Glutamatergic neuron (in vitro differentiated cells): ENCODE data around the gene CBLB. TPM values are rescaled to one million over a fixed set of nuclear protein-coding genes. Genes with fewer than 3 reads are reported as not detected.

Source experiments
- DNase-seq: peaks from one replicate; pipeline ENCODE4 v3.0.0; 2022
- H3K27ac Mint-ChIP-seq: one replicate; pipeline ENCODE4 v1.8.0; 2020; ENCODE audit warnings: mild to moderate bottlenecking, mixed read lengths, inconsistent platforms; ENCODE audit not compliant: unreplicated experiment
- H3K27me3 Mint-ChIP-seq: one replicate; pipeline ENCODE4 v1.8.0; 2020; ENCODE audit warnings: mild to moderate bottlenecking, moderate library complexity, mixed read lengths, inconsistent platforms; ENCODE audit not compliant: unreplicated experiment
- H3K36me3 Mint-ChIP-seq: one replicate; pipeline ENCODE4 v1.8.0; 2020; ENCODE audit warnings: mild to moderate bottlenecking, mixed read lengths, inconsistent platforms; ENCODE audit not compliant: unreplicated experiment
- H3K4me1 Mint-ChIP-seq: one replicate; pipeline ENCODE4 v1.8.0; 2020; ENCODE audit warnings: mild to moderate bottlenecking, low read depth, mixed read lengths, inconsistent platforms; ENCODE audit not compliant: unreplicated experiment
- H3K4me3 Mint-ChIP-seq: one replicate; pipeline ENCODE4 v1.8.0; 2020; ENCODE audit warnings: mild to moderate bottlenecking, mixed read lengths, inconsistent platforms; ENCODE audit not compliant: unreplicated experiment
- H3K9me3 Mint-ChIP-seq: one replicate; pipeline ENCODE4 v1.8.0; 2020; ENCODE audit warnings: mild to moderate bottlenecking, moderate library complexity, mixed read lengths, inconsistent platforms; ENCODE audit not compliant: unreplicated experiment
- total RNA-seq: library from RNA; stranded (reverse); fragmentation: NEBNext Ultra II Directional; extraction: Animal tissue kit (Norgen Biotek cat#: 25700); gene quantifications from one replicate; pipeline ENCODE4 v1.2.1, GENCODE V29; 2021; ENCODE audit not compliant: unreplicated experiment
- TF ChIP-seq, protein P1 (sequence below): fragments of 200-600 bp; sonication (generic); IDR thresholded peaks from one replicate; pipeline ENCODE4 v1.5.0; 2021; ENCODE audit not compliant: partially characterized antibody, unreplicated experiment

CBLB gene
- total RNA-seq, 1 donor from 2014 or later = 269 TPM

DNA sequence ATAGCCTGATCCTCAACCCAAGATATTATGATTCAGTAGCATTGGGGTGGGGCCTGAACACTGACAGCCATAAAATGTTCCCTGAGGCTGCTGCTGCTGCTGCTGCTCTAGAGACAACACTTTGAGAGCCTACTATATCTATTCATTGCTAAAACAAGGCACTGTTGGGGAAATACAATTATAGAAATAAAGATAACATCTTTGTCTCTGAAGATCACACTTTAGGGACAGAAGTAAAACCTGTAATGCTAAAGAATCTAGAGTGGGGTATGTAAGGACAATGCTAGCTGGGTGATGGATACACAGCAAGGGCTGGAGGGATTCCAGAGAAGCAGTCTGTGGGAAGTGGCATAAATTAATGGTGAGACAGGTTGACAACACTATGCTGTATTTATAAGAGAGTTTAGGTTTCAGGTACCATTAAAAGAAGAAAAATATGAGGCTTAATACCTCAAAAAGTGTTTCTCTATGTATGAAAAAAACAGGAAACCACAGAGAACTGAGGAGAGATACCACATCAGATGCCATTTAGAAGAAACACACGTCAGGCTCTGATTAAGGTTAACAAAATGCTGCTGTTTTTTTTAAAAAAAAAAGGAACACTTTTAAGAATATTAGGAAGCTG lies 115.9 kb downstream of the CBLB start:
- DNase-seq = no peak
- Mint-ChIP-seq H3K27ac (peak overlapping the region; percentile 73), H3K9me3 (peaks cover 7% of the 10 kb centered on the region), H3K4me1 (peaks cover 28% of the 10 kb centered on the region), H3K4me3 (peak overlapping the region; percentile 30), H3K36me3 (peaks cover 3% of the 10 kb centered on the region), H3K27me3 (peaks cover 7% of the 10 kb centered on the region)
- TF ChIP-seq, protein P1, sequence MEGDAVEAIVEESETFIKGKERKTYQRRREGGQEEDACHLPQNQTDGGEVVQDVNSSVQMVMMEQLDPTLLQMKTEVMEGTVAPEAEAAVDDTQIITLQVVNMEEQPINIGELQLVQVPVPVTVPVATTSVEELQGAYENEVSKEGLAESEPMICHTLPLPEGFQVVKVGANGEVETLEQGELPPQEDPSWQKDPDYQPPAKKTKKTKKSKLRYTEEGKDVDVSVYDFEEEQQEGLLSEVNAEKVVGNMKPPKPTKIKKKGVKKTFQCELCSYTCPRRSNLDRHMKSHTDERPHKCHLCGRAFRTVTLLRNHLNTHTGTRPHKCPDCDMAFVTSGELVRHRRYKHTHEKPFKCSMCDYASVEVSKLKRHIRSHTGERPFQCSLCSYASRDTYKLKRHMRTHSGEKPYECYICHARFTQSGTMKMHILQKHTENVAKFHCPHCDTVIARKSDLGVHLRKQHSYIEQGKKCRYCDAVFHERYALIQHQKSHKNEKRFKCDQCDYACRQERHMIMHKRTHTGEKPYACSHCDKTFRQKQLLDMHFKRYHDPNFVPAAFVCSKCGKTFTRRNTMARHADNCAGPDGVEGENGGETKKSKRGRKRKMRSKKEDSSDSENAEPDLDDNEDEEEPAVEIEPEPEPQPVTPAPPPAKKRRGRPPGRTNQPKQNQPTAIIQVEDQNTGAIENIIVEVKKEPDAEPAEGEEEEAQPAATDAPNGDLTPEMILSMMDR = no peak

DNA sequence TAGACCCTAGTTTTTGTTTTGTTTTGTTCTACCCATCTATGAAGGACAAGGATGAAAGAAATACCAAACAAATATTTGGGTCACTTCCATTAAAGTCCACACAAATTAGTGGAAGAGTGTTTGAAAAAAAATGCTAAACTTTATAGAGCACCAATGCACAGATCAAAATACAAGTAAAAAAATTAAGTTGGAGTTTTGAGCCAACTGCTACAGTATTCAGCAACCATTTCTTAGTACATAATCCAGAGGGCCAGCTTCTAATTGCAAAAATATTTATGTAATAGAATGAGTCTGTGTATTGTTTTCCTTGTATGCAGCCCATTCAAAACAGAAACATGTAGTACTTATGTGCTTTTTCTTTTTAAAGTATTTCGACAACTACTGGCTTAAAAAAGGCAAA lies 121.1 kb downstream of the CBLB start:
- TF ChIP-seq, protein P1 = no peak
- no peak for DNase-seq
- Mint-ChIP-seq H3K27me3 (peaks cover 6% of the 10 kb centered on the region), H3K4me1 (peaks cover 19% of the 10 kb centered on the region), H3K36me3 (peaks cover 3% of the 10 kb centered on the region), H3K9me3 (peaks cover 2% of the 10 kb centered on the region), H3K27ac (no peak overlapping the region), H3K4me3 (no peak overlapping the region)

DNA sequence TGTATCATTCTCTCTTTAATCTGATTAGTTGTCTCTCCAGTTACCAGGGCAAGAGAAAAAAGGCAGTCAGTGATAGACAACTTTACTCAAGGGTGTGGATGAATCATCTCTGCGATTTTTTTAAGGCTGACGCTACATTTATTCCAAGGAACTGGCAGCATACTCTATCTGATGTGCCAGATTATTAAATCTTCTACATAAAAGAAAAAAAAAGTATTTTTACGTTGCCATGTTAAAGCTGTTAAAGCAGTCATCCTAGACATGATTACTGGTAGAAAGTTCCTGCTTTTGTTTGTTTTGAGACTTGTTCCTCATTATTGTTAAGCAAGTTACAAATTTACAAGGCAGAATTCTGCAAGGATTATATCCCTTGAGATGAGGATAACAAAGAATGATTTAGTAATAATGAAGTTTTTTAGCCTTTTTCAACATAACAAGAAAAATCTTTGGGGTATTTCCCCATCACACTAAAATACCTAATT lies 121.7 kb downstream of the CBLB start:
- TF ChIP-seq, protein P1 = no peak
- peaks cover 3% of the 10 kb centered on the region for H3K36me3 Mint-ChIP-seq
- peaks cover 2% of the 10 kb centered on the region for H3K9me3 Mint-ChIP-seq
- H3K27ac Mint-ChIP-seq = no peak overlapping the region
- no peak overlapping the region for H3K4me3 Mint-ChIP-seq
- H3K4me1 Mint-ChIP-seq = peaks cover 16% of the 10 kb centered on the region
- H3K27me3 Mint-ChIP-seq = peaks cover 6% of the 10 kb centered on the region
- DNase-seq = no peak

DNA sequence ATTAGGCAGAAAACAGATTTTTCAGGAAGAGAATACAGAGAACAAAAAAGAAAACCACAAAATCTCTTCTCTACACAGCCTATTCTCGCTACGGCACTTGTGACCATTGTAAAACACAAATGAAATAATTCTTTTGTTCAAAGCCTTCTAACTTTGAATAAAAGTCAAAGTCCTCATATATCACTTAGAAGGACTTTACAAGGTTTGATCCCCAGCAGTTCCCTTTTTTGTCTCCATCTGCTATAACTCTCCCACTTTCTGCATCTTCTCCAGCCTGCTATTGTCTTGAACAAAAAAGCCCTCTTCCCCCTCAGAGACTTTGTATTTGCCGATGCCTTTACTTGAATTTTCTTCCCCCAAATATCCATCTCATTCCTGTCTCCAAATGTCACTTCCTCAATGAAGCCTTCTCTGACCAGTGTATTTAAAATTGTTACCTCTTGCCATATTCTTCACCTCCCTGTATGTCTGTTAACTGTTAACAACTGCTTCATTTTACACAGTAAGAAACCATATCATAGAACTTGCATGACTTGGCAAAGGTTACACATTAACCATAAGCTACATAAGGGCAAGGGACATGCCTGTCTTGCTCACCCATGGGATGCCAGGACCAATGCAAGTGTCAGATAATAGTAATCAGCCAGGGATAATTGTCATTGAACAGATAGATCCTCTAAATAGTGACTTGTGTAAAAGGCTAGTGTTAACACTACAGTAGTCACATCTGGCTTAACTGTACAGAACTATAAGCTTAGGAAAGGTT lies 122.4 kb downstream of the CBLB start:
- H3K4me3 Mint-ChIP-seq = no peak overlapping the region
- peaks cover 8% of the 10 kb centered on the region for H3K27me3 Mint-ChIP-seq
- peaks cover 16% of the 10 kb centered on the region for H3K4me1 Mint-ChIP-seq
- peaks cover 2% of the 10 kb centered on the region for H3K9me3 Mint-ChIP-seq
- TF ChIP-seq, protein P1 = no peak
- H3K27ac Mint-ChIP-seq = peak overlapping the region; percentile 35
- no peak for DNase-seq
- H3K36me3 Mint-ChIP-seq = peaks cover 3% of the 10 kb centered on the region

DNA sequence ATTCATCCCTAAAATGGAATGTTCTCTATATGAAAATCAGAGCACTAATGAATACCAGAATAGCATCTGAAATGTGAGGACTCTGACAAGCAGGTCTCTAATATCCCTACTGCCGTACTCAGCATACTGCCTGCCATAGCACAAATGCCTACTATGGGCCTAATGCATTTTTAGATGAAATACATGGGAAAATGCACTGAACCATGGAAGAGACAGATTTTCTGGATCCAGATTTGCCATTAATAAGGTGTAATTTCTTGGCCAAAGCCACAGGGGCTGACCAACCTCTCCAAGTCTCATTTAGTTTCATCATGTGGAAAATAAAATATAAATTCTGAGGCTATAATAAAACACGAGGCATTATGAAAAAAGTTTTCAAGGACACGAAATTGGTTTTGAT lies 123.8 kb downstream of the CBLB start:
- Mint-ChIP-seq H3K4me1 (peaks cover 16% of the 10 kb centered on the region), H3K9me3 (peaks cover 4% of the 10 kb centered on the region), H3K36me3 (no peaks in the 10 kb centered on the region), H3K4me3 (no peak overlapping the region), H3K27ac (no peak overlapping the region), H3K27me3 (peaks cover 8% of the 10 kb centered on the region)
- DNase-seq = no peak
- TF ChIP-seq, protein P1 = no peak
